Fibroblast of skin of left biceps (primary cell): Measurements from ENCODE around the gene DEXI.
A peak's percentile ranks its signal among the peaks of the same experiment; 100 is the strongest.
"Not testable (repeated sequence)": the region's sequence is repeated elsewhere in the genome, so short reads cannot be mapped to it uniquely, and the experiment has no call there.

ENCODE experiments used
- DNase-seq, 2 experiments: peaks; one replicate each; pipeline ENCODE4 v3.0.0-alpha.2; 2013; ENCODE audit warnings: low read depth in 2 of 2

Gene DEXI

GRCh38 chr16:10926867-10927266 lies 15.4 kb downstream of the DEXI start:
- DNase-seq = no peak

- DNase-seq = no peak
Measured at GRCh38 chr16:10926094-10926493, 16.2 kb downstream of the DEXI start.

GRCh38 chr16:10925285-10925684 lies 17.0 kb downstream of the DEXI start:
- not testable (repeated sequence) for DNase-seq

- DNase-seq = no peak
Measured at GRCh38 chr16:10923650-10924214, 18.5 kb downstream of the DEXI start.

- no peak for DNase-seq
Measured at GRCh38 chr16:10923146-10923649, 19.1 kb downstream of the DEXI start.

GRCh38 chr16:10922328-10923145 lies 19.7 kb downstream of the DEXI start:
- DNase-seq = no peak

GRCh38 chr16:10921536-10922327 lies 20.5 kb downstream of the DEXI start:
- no peak for DNase-seq

GRCh38 chr16:10920726-10921427 lies 21.4 kb downstream of the DEXI start:
- DNase-seq = no peak

- no peak for DNase-seq
Measured at GRCh38 chr16:10919003-10919351, 23.3 kb downstream of the DEXI start.

GRCh38 chr16:10918294-10919002 lies 23.8 kb downstream of the DEXI start:
- peak; percentile 56 to 68 for DNase-seq

GRCh38 chr16:10916534-10916933 lies 25.7 kb downstream of the DEXI start:
- DNase-seq = no peak

GRCh38 chr16:10911267-10911666 lies 31.0 kb downstream of the DEXI start:
- no peak for DNase-seq

GRCh38 chr16:10907757-10908045 lies 34.6 kb downstream of the DEXI start:
- DNase-seq = no peak

GRCh38 chr16:10906914-10907756 lies 35.1 kb downstream of the DEXI start:
- DNase-seq = no peak

GRCh38 chr16:10906482-10906881 lies 35.8 kb downstream of the DEXI start:
- DNase-seq = no peak

- DNase-seq = no peak
Measured at GRCh38 chr16:10902999-10903398, 39.3 kb downstream of the DEXI start.

- DNase-seq = no peak
Measured at GRCh38 chr16:10897134-10897533, 45.1 kb downstream of the DEXI start.

GRCh38 chr16:10896723-10897122 lies 45.5 kb downstream of the DEXI start:
- DNase-seq = no peak

GRCh38 chr16:10896165-10896564 lies 46.1 kb downstream of the DEXI start:
- DNase-seq = no peak
